Karpas-422 (cell line): ENCODE data around the gene FOXD4L6. TPM values are rescaled to one million over a fixed set of nuclear protein-coding genes. Genes with fewer than 3 reads are reported as not detected.
"Not testable (repeated sequence)": the region's sequence is repeated elsewhere in the genome, so short reads cannot be mapped to it uniquely, and the experiment has no call there.

Source experiments
- DNase-seq: peaks from one replicate; pipeline ENCODE4 v3.0.0-alpha.2; 2015
- H2AFZ ChIP-seq: fragments of 200-600 bp; sonication (generic); 2 replicates; pipeline ENCODE4 v1.6.1; 2014; ENCODE audit warnings: antibody characterized with exemption, low read length, mixed read lengths
- H3K27ac ChIP-seq: fragments of 200-600 bp; sonication (generic); 2 replicates; pipeline ENCODE4 v1.5.1; 2014; ENCODE audit warnings: mild to moderate bottlenecking, low read length, moderate library complexity
- H3K27me3 ChIP-seq: fragments of 200-600 bp; sonication (generic); 2 replicates; pipeline ENCODE4 v1.6.1; 2014; ENCODE audit warnings: low read length, mixed read lengths
- H3K36me3 ChIP-seq: fragments of 200-600 bp; sonication (generic); 2 replicates; pipeline ENCODE4 v1.6.1; 2014; ENCODE audit warnings: low read length, mixed read lengths; ENCODE audit not compliant: insufficient read depth
- H3K4me1 ChIP-seq: fragments of 200-600 bp; sonication (generic); 2 replicates; pipeline ENCODE4 v1.6.1; 2014; ENCODE audit warnings: mild to moderate bottlenecking, low read length, mixed read lengths
- H3K4me2 ChIP-seq: fragments of 200-600 bp; sonication (generic); 2 replicates; pipeline ENCODE4 v1.6.1; 2014; ENCODE audit warnings: low read length, low read depth, mild to moderate bottlenecking; ENCODE audit not compliant: poor library complexity, severe bottlenecking
- H3K4me3 ChIP-seq: fragments of 200-600 bp; sonication (generic); 2 replicates; pipeline ENCODE4 v1.5.1; 2014; ENCODE audit warnings: mild to moderate bottlenecking, antibody characterized with exemption, low read length, mixed read lengths
- H3K79me2 ChIP-seq: fragments of 200-600 bp; sonication (generic); 2 replicates; pipeline ENCODE4 v1.6.1; 2014; ENCODE audit warnings: mild to moderate bottlenecking, low read length, mixed read lengths
- H3K9ac ChIP-seq: fragments of 200-600 bp; sonication (generic); 2 replicates; pipeline ENCODE4 v1.6.0; 2014; ENCODE audit warnings: low read length
- H3K9me2 ChIP-seq: fragments of 200-600 bp; sonication (generic), shearing (Covaris generic); replicated peaks from 2 replicates; pipeline ENCODE4 v1.6.0; 2014; ENCODE audit warnings: mild to moderate bottlenecking, low read length, moderate library complexity; ENCODE audit not compliant: insufficient read depth
- H3K9me3 ChIP-seq: fragments of 300-700, 200-600 bp; sonication (generic); 2 replicates; pipeline ENCODE4 v1.6.1; 2014; ENCODE audit warnings: low read length, mixed read lengths
- H4K20me1 ChIP-seq: fragments of 200-600 bp; sonication (generic); 2 replicates; pipeline ENCODE4 v1.6.1; 2014; ENCODE audit warnings: mild to moderate bottlenecking, antibody characterized with exemption, low read length, low read depth; ENCODE audit not compliant: insufficient read depth
- total RNA-seq: library from RNA; depleted of rRNA; stranded (reverse); fragments of >200 nt; shearing (Covaris generic); gene quantifications from 2 replicates; pipeline ENCODE4 v1.2.3, GENCODE V29; 2014; ENCODE audit warnings: low replicate concordance

The FOXD4L6 gene
- total RNA-seq, 1 experiment from 2014 or later = 0.30 TPM

GRCh38 chr9:41123812-41124211 is 4.7 kb downstream of the FOXD4L6 start:
- H3K27ac ChIP-seq, H3K9me3 ChIP-seq, H3K4me3 ChIP-seq, H2AFZ ChIP-seq, H3K9me2 ChIP-seq, H3K36me3 ChIP-seq, H3K27me3 ChIP-seq, H3K4me2 ChIP-seq, H3K9ac ChIP-seq, H3K4me1 ChIP-seq, DNase-seq, H3K79me2 ChIP-seq, H4K20me1 ChIP-seq: not testable (repeated sequence)

- not testable (repeated sequence) for H3K36me3 ChIP-seq, H3K4me2 ChIP-seq, H2AFZ ChIP-seq, H3K9me2 ChIP-seq, H3K4me3 ChIP-seq, H3K9me3 ChIP-seq, H3K27me3 ChIP-seq, H4K20me1 ChIP-seq, DNase-seq, H3K79me2 ChIP-seq, H3K27ac ChIP-seq, H3K9ac ChIP-seq, H3K4me1 ChIP-seq
These were observed 5.1 kb downstream of the FOXD4L6 start for GRCh38 chr9:41123396-41123795.

- H3K9ac ChIP-seq, H3K9me2 ChIP-seq, H3K27ac ChIP-seq, H3K4me3 ChIP-seq, H3K4me1 ChIP-seq, H3K36me3 ChIP-seq, H2AFZ ChIP-seq, H3K79me2 ChIP-seq, H4K20me1 ChIP-seq, H3K4me2 ChIP-seq, DNase-seq, H3K9me3 ChIP-seq, H3K27me3 ChIP-seq: not testable (repeated sequence)
These were observed 7.8 kb downstream of the FOXD4L6 start for GRCh38 chr9:41120696-41121095.

- not testable (repeated sequence) for H3K79me2 ChIP-seq, H3K4me3 ChIP-seq, H3K9ac ChIP-seq, H3K9me2 ChIP-seq, H3K4me1 ChIP-seq, H4K20me1 ChIP-seq, DNase-seq, H2AFZ ChIP-seq, H3K27me3 ChIP-seq, H3K4me2 ChIP-seq, H3K27ac ChIP-seq, H3K36me3 ChIP-seq, H3K9me3 ChIP-seq
These were observed 8.8 kb downstream of the FOXD4L6 start for GRCh38 chr9:41119719-41120118.

- H3K27ac ChIP-seq, H4K20me1 ChIP-seq, DNase-seq, H3K27me3 ChIP-seq, H3K4me3 ChIP-seq, H3K9ac ChIP-seq, H3K4me1 ChIP-seq, H3K36me3 ChIP-seq, H3K4me2 ChIP-seq, H3K79me2 ChIP-seq, H3K9me3 ChIP-seq, H3K9me2 ChIP-seq, H2AFZ ChIP-seq: not testable (repeated sequence)
These were observed 9.2 kb downstream of the FOXD4L6 start for GRCh38 chr9:41119311-41119710.

GRCh38 chr9:41113348-41113747 is 15.1 kb downstream of the FOXD4L6 start:
- not testable (repeated sequence) for H3K9ac ChIP-seq, H3K27ac ChIP-seq, H3K4me3 ChIP-seq, H3K36me3 ChIP-seq, H2AFZ ChIP-seq, H3K4me2 ChIP-seq, H4K20me1 ChIP-seq, H3K27me3 ChIP-seq, H3K9me2 ChIP-seq, H3K79me2 ChIP-seq, H3K9me3 ChIP-seq, H3K4me1 ChIP-seq, DNase-seq

GRCh38 chr9:41111414-41111813 is 17.1 kb downstream of the FOXD4L6 start:
- not testable (repeated sequence) for H3K27me3 ChIP-seq, H3K9me3 ChIP-seq, DNase-seq, H3K79me2 ChIP-seq, H3K4me2 ChIP-seq, H3K4me1 ChIP-seq, H3K9ac ChIP-seq, H4K20me1 ChIP-seq, H3K9me2 ChIP-seq, H3K27ac ChIP-seq, H2AFZ ChIP-seq, H3K4me3 ChIP-seq, H3K36me3 ChIP-seq

GRCh38 chr9:41110913-41111312 is 17.6 kb downstream of the FOXD4L6 start:
- H3K79me2 ChIP-seq = not testable (repeated sequence)

GRCh38 chr9:41109253-41109652 is 19.2 kb downstream of the FOXD4L6 start:
- H2AFZ ChIP-seq, H3K27me3 ChIP-seq, DNase-seq, H4K20me1 ChIP-seq, H3K9me2 ChIP-seq, H3K4me3 ChIP-seq, H3K27ac ChIP-seq, H3K36me3 ChIP-seq, H3K4me1 ChIP-seq, H3K9ac ChIP-seq, H3K4me2 ChIP-seq, H3K9me3 ChIP-seq, H3K79me2 ChIP-seq: not testable (repeated sequence)

More at GRCh38 chr9:41110913-41111312, 17.6 kb downstream of the FOXD4L6 start:
- not testable (repeated sequence) for H3K4me1 ChIP-seq, H3K9me3 ChIP-seq, H4K20me1 ChIP-seq, H3K27ac ChIP-seq, H3K9me2 ChIP-seq, H3K9ac ChIP-seq, H3K36me3 ChIP-seq, H3K4me3 ChIP-seq, H2AFZ ChIP-seq, H3K27me3 ChIP-seq, H3K4me2 ChIP-seq
- DNase-seq = peak; percentile 26
